Panc1 (cell line): ENCODE data around the gene RPEL1. TPM values are rescaled to one million over a fixed set of nuclear protein-coding genes. Genes with fewer than 3 reads are reported as not detected.

Experiments used
- ATAC-seq: fragments of 200-7000 bp; cut with Tn5 transposase; 2 replicates; pipeline ENCODE4 v1.9.1; 2020; ENCODE audit warnings: mild to moderate bottlenecking, moderate library complexity
- BruUV-seq: library from RNA; stranded (reverse); fragments of 400-500 nt; replicated peaks from 2 replicates; lab custom pipeline; 2021; lab: Mats Ljungman, UMichigan
- CTCF ChIA-PET: fragments of 300-600 bp; sonication (Branson Sonifier 250); formaldehyde crosslinking; loops from one replicate; lab custom pipeline; 2022; ENCODE audit warnings: antibody characterized with exemption; lab: Charles Lee
- POLR2A ChIA-PET: fragments of 300-600 bp; sonication (Branson Sonifier 250); formaldehyde crosslinking; loops from one replicate; lab custom pipeline; 2022; ENCODE audit warnings: antibody characterized with exemption; lab: Charles Lee
- DNase-seq: peaks from one replicate; pipeline ENCODE4 v3.0.0-alpha.2; 2010; ENCODE audit warnings: low read depth, low spot score
- H3K27ac ChIP-seq: 2 replicates; pipeline ENCODE4 v1.5.1; 2011; ENCODE audit warnings: mild to moderate bottlenecking, low read length, inconsistent platforms
- H3K27me3 ChIP-seq: fragments of 200-500 bp; sonication (Bioruptor generic); 2 replicates; pipeline ENCODE4 v1.6.0; 2014; ENCODE audit warnings: low read length, inconsistent platforms; ENCODE audit not compliant: control insufficient read depth, insufficient read depth
- H3K36me3 ChIP-seq: fragments of 200-500 bp; sonication (Bioruptor generic); 2 replicates; pipeline ENCODE4 v1.5.1; 2014; ENCODE audit warnings: inconsistent platforms, mild to moderate bottlenecking, low read length, moderate library complexity; ENCODE audit not compliant: control insufficient read depth, insufficient read depth
- H3K4me1 ChIP-seq: 2 replicates; pipeline ENCODE4 v1.5.1; 2011; ENCODE audit warnings: inconsistent platforms, mild to moderate bottlenecking, low read length, moderate library complexity; ENCODE audit not compliant: control insufficient read depth, insufficient read depth
- H3K4me3 ChIP-seq, 2 experiments: 2 replicates each; pipeline ENCODE4 v1.5.1; 2011 to 2012; ENCODE audit warnings: low read depth in 2 of 2, low read length in 2 of 2, mild to moderate bottlenecking in 2 of 2, inconsistent platforms in 1 of 2, moderate library complexity in 1 of 2
- H3K9me3 ChIP-seq: fragments of 200-500 bp; sonication (Bioruptor generic); 2 replicates; pipeline ENCODE4 v1.5.1; 2014; ENCODE audit warnings: low read depth, mild to moderate bottlenecking, inconsistent platforms, low read length, moderate library complexity; ENCODE audit not compliant: control insufficient read depth, insufficient read depth
- CTCF ChIP-seq: fragments of 450-650 bp; IDR thresholded peaks from 2 replicates; pipeline ENCODE4 v1.5.1; 2017; ENCODE audit warnings: mild to moderate bottlenecking
- POLR2AphosphoS5 ChIP-seq: IDR thresholded peaks from 2 replicates; pipeline ENCODE4 v1.6.1; 2012; ENCODE audit warnings: mild to moderate bottlenecking, low read depth, low read length, moderate library complexity
- REST ChIP-seq, 2 experiments: IDR thresholded peaks; 2 replicates each; pipeline ENCODE4 v1.6.1; 2011 to 2012; ENCODE audit warnings: low read depth in 2 of 2, control low read depth in 1 of 2, low read length in 1 of 2, mild to moderate bottlenecking in 1 of 2, moderate library complexity in 1 of 2; ENCODE audit not compliant: insufficient read depth in 1 of 2
- SIN3A ChIP-seq: IDR thresholded peaks from 2 replicates; pipeline ENCODE4 v1.6.1; 2012; ENCODE audit warnings: low read depth, mild to moderate bottlenecking, low read length, moderate library complexity, borderline replicate concordance; ENCODE audit not compliant: insufficient read depth
- TCF7L2 ChIP-seq: IDR thresholded peaks from 2 replicates; pipeline ENCODE4 v1.6.1; 2011; ENCODE audit warnings: mild to moderate bottlenecking, low read depth, low read length, inconsistent platforms
- in situ Hi-C: cut with HindIII; loops from 2 replicates; pipeline ENCODE4 v1.10.0; 2016; ENCODE audit warnings: low sequenced_read_pairs, low pct_unique_long_range_greater_than_20kb
- intact Hi-C: fragments of 100-400 bp; cut with micrococcal nuclease; formaldehyde crosslinking; loops from one replicate; pipeline ENCODE4 v1.10.0; 2022; ENCODE audit not compliant: unreplicated experiment
- total RNA-seq: library from RNA; stranded (reverse); gene quantifications from one replicate; pipeline ENCODE4 v1.2.1, GENCODE V29; 2021; ENCODE audit not compliant: unreplicated experiment

Gene RPEL1
- total RNA-seq, 1 experiment from 2014 or later = 0.10 TPM

DNA sequence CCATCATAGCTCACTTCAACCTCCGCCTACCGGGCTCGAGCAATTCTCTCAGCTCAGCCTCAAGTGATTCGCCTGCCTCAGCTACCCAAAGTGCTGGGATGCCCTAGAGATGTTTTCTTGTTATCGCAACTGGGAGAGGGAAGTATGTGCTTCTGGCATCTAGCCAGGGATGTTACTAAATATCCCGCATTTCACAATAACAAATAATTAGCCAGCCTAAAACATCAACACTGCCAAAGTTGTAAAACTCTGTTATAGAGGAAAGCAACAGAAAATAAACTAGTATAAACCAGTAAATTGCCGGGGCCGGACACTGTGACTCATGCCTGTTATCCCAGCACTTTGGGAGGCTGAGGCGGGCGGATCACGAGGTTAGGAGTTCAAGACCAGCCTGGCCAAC, 38.5 kb downstream of the RPEL1 start:
- H3K9me3 ChIP-seq = no peaks in the 10 kb centered on the region
- peaks cover 21% of the 10 kb centered on the region for H3K27me3 ChIP-seq
- no peak overlapping the region for H3K4me3 ChIP-seq
- intact Hi-C loops (no loop called here), in situ Hi-C loops (no loop called here)
- no peak for TF ChIP-seq REST (IDR thresholded peaks at IDR 0.05; ENCODE audit: insufficient read depth in 1 of 2, low read depth in 2 of 2, low read length in 1 of 2)
- TF ChIP-seq TCF7L2 = no peak
- TF ChIP-seq POLR2AphosphoS5 = no peak
- TF ChIP-seq SIN3A = no peak
- no peak for TF ChIP-seq CTCF
- 0 out of 2 replicates have a peak, but pooled peaks cover 3% of the 10 kb centered on the region for H3K4me1 ChIP-seq
- ATAC-seq (no peak), DNase-seq (no peak)
- H3K36me3 ChIP-seq = no peaks in the 10 kb centered on the region
- no TSS peak for BruUV-seq
- ChIA-PET POLR2A (interaction anchor here (0.6 kb wide), 1 partner anchor 45 kb away, joined by 4 read pairs; no protein-coding TSS in a partner anchor), CTCF (no interaction called here)
- H3K27ac ChIP-seq = no peak overlapping the region

DNA sequence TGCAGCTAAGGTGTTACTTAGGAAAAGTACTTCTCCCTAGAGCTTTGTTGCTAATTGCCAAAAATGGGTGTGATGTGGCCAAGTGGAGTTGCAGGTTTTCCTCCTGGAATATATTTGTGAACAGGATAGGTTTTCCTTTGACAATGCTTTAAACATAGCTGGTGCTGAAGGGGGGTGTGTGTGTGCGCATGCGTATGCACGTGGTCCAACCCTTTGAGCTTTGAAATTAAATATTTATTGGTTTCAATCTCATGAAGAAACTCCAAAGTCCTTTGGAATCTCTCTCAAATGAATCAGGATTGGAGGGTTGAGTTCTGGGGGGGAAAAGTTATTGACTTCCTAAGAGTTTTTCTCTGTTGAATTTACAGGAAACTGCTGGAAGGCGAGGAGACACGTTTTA, 42.3 kb downstream of the RPEL1 start:
- Histone ChIP-seq H3K4me3 (no peak overlapping the region), H3K27ac (no peak overlapping the region), H3K9me3 (no peaks in the 10 kb centered on the region), H3K4me1 (no peaks in the 10 kb centered on the region), H3K36me3 (no peaks in the 10 kb centered on the region), H3K27me3 (peaks cover 15% of the 10 kb centered on the region)
- ATAC-seq (no peak), DNase-seq (no peak)
- no TSS peak for BruUV-seq
- TF ChIP-seq REST (IDR thresholded peaks at IDR 0.05; ENCODE audit: insufficient read depth in 1 of 2, low read depth in 2 of 2, low read length in 1 of 2) (no peak), SIN3A (no peak), POLR2AphosphoS5 (no peak), TCF7L2 (no peak), CTCF (no peak)
- intact Hi-C loops (no loop called here), in situ Hi-C loops (no loop called here)
- ChIA-PET POLR2A (no interaction called here), CTCF (interaction anchor here (0.6 kb wide), 1 partner anchor 22 kb away, joined by 3 read pairs; no protein-coding TSS in a partner anchor)
